IMR-90 (cell line): ENCODE measurements around the gene STAP1. TPM values are rescaled to one million over a fixed set of nuclear protein-coding genes. Genes with fewer than 3 reads are reported as not detected.

Source experiments
- ATAC-seq: fragments of 200-7000 bp; cut with Tn5 transposase; 2 replicates; pipeline ENCODE4 v1.9.1; 2020; ENCODE audit warnings: low read depth, mild to moderate bottlenecking, moderate library complexity
- BruUV-seq: library from RNA; stranded (reverse); fragments of 400-500 nt; replicated peaks from 2 replicates; lab custom pipeline; 2021; lab: Mats Ljungman, UMichigan
- CTCF ChIA-PET: fragments of 300-600 bp; formaldehyde crosslinking; extraction: SDS; loops from one replicate; lab custom pipeline; 2021; ENCODE audit warnings: antibody characterized with exemption; lab: Yijun Ruan, JAX
- POLR2A ChIA-PET: fragments of 300-600 bp; sonication (Branson Sonifier 250); formaldehyde crosslinking; loops from one replicate; lab custom pipeline; 2022; ENCODE audit warnings: antibody characterized with exemption; ENCODE audit not compliant: unreplicated experiment; lab: Charles Lee
- DNase-seq: peaks from one replicate; pipeline ENCODE4 v3.0.0; 2013
- H2AFZ ChIP-seq: replicated peaks from 2 replicates; pipeline ENCODE3; 2013; ENCODE audit warnings: low read length, mild to moderate bottlenecking; ENCODE audit not compliant: poor library complexity
- H2AK5ac ChIP-seq: 2 replicates; pipeline ENCODE4 v1.6.1; 2013; ENCODE audit warnings: low read depth, low read length, inconsistent platforms
- H2AK9ac ChIP-seq: replicated peaks from 2 replicates; pipeline ENCODE3; 2013; ENCODE audit warnings: mild to moderate bottlenecking, low read depth, low read length, moderate library complexity; ENCODE audit not compliant: poor library complexity
- H2BK120ac ChIP-seq: 2 replicates; pipeline ENCODE4 v1.6.1; 2013; ENCODE audit warnings: low read depth, low read length, inconsistent platforms
- H2BK15ac ChIP-seq: 3 replicates; pipeline ENCODE4 v1.6.1; 2013; ENCODE audit warnings: low read depth, low read length, inconsistent platforms
- H2BK20ac ChIP-seq: 2 replicates; pipeline ENCODE4 v1.6.1; 2013; ENCODE audit warnings: low read depth, mild to moderate bottlenecking, inconsistent platforms, low read length, moderate library complexity
- H2BK5ac ChIP-seq: 2 replicates; pipeline ENCODE4 v1.6.1; 2013; ENCODE audit warnings: mild to moderate bottlenecking, low read depth, low read length, inconsistent platforms; ENCODE audit not compliant: poor library complexity, severe bottlenecking
- H3K14ac ChIP-seq: replicated peaks from 2 replicates; pipeline ENCODE4 v1.6.1; 2013; ENCODE audit warnings: low read depth, low read length, inconsistent platforms
- H3K18ac ChIP-seq: 2 replicates; pipeline ENCODE4 v1.6.1; 2013; ENCODE audit warnings: low read depth, low read length, control low read depth
- H3K23ac ChIP-seq: 2 replicates; pipeline ENCODE4 v1.6.1; 2013; ENCODE audit warnings: low read depth, low read length, inconsistent platforms
- H3K27ac ChIP-seq: 2 replicates; pipeline ENCODE4 v1.5.1; 2013; ENCODE audit warnings: mild to moderate bottlenecking, control low read depth, low read length; ENCODE audit not compliant: insufficient read depth
- H3K27me3 ChIP-seq: 2 replicates; pipeline ENCODE4 v1.6.1; 2013; ENCODE audit warnings: low read length; ENCODE audit not compliant: control insufficient read depth, insufficient read depth
- H3K36me3 ChIP-seq: 2 replicates; pipeline ENCODE4 v1.6.1; 2013; ENCODE audit warnings: low read length, mixed read lengths; ENCODE audit not compliant: control insufficient read depth, insufficient read depth
- H3K4ac ChIP-seq: 2 replicates; pipeline ENCODE4 v1.6.1; 2013; ENCODE audit warnings: low read depth, low read length, inconsistent platforms
- H3K4me1 ChIP-seq: 2 replicates; pipeline ENCODE4 v1.6.1; 2013; ENCODE audit warnings: low read length, mixed read lengths; ENCODE audit not compliant: control insufficient read depth, insufficient read depth
- H3K4me2 ChIP-seq: 2 replicates; pipeline ENCODE4 v1.6.1; 2013; ENCODE audit warnings: low read depth, mild to moderate bottlenecking, control low read depth, low read length, moderate library complexity
- H3K4me3 ChIP-seq: 2 replicates; pipeline ENCODE4 v1.5.1; 2013; ENCODE audit warnings: low read depth, mild to moderate bottlenecking, control low read depth, low read length, moderate library complexity; ENCODE audit not compliant: insufficient read depth
- H3K56ac ChIP-seq: 2 replicates; pipeline ENCODE4 v1.6.1; 2013; ENCODE audit warnings: low read length, inconsistent platforms; ENCODE audit not compliant: insufficient read depth; ENCODE audit errors: extremely low read depth
- H3K79me1 ChIP-seq, 2 experiments: 2 replicates each; pipeline ENCODE4 v1.6.1; 2013; ENCODE audit warnings: low read length in 2 of 2, inconsistent platforms in 1 of 2, low read depth in 1 of 2
- H3K9ac ChIP-seq: 2 replicates; pipeline ENCODE4 v1.6.1; 2013; ENCODE audit warnings: low read depth, low read length, control low read depth
- H3K9me1 ChIP-seq: 2 replicates; pipeline ENCODE4 v1.6.1; 2013; ENCODE audit warnings: low read length, inconsistent platforms; ENCODE audit not compliant: insufficient read depth
- H3K9me3 ChIP-seq: 2 replicates; pipeline ENCODE4 v1.6.1; 2013; ENCODE audit warnings: low read length; ENCODE audit not compliant: control insufficient read depth, insufficient read depth
- H4K20me1 ChIP-seq: 2 replicates; pipeline ENCODE4 v1.6.1; 2013; ENCODE audit warnings: low read length, inconsistent platforms; ENCODE audit not compliant: insufficient read depth
- H4K5ac ChIP-seq: 2 replicates; pipeline ENCODE4 v1.6.1; 2013; ENCODE audit warnings: mild to moderate bottlenecking, low read depth, low read length, control low read depth
- H4K8ac ChIP-seq, 2 experiments: 2 replicates each; pipeline ENCODE4 v1.6.1; 2013; ENCODE audit warnings: low read depth in 2 of 2, low read length in 2 of 2, control low read depth in 1 of 2, inconsistent platforms in 1 of 2
- H4K91ac ChIP-seq: 2 replicates; pipeline ENCODE4 v1.6.1; 2013; ENCODE audit warnings: low read depth, low read length, inconsistent platforms; ENCODE audit not compliant: insufficient read depth
- BHLHE40 ChIP-seq: fragments of 150-350 bp; IDR thresholded peaks from 2 replicates; pipeline ENCODE4 v1.6.1; 2016; ENCODE audit warnings: mild to moderate bottlenecking, low read depth, low read length
- CEBPB ChIP-seq: IDR thresholded peaks from 2 replicates; pipeline ENCODE4 v1.6.1; 2012; ENCODE audit warnings: low read depth, low read length, improper control_type of control experiment
- CHD1 ChIP-seq: IDR thresholded peaks from 2 replicates; pipeline ENCODE4 v1.6.1; 2012; ENCODE audit warnings: low read depth, low read length, improper control_type of control experiment
- CTCF ChIP-seq: conservative IDR thresholded peaks from 2 replicates; pipeline ENCODE4 v1.5.1; 2012; ENCODE audit warnings: mild to moderate bottlenecking, low read depth, low read length, improper control_type of control experiment
- FOS ChIP-seq: fragments of 150-350 bp; IDR thresholded peaks from 2 replicates; pipeline ENCODE4 v1.6.1; 2016; ENCODE audit warnings: low read depth, low read length
- MAFK ChIP-seq: IDR thresholded peaks from 2 replicates; pipeline ENCODE4 v1.6.1; 2012; ENCODE audit warnings: low read depth, low read length, improper control_type of control experiment
- MAZ ChIP-seq: IDR thresholded peaks from 2 replicates; pipeline ENCODE4 v1.6.1; 2012; ENCODE audit warnings: low read depth, mild to moderate bottlenecking, low read length, improper control_type of control experiment, moderate library complexity, borderline replicate concordance
- MXI1 ChIP-seq: IDR thresholded peaks from 2 replicates; pipeline ENCODE4 v1.6.1; 2012; ENCODE audit warnings: low read depth, mild to moderate bottlenecking, low read length, moderate library complexity, borderline replicate concordance
- NFE2L2 ChIP-seq: fragments of 150-350 bp; IDR thresholded peaks from 2 replicates; pipeline ENCODE4 v1.6.1; 2016; ENCODE audit warnings: low read depth, mild to moderate bottlenecking, low read length
- POLR2A ChIP-seq: IDR thresholded peaks from 2 replicates; pipeline ENCODE4 v1.6.1; 2012; ENCODE audit warnings: mild to moderate bottlenecking, low read depth, low read length
- RAD21 ChIP-seq: IDR thresholded peaks from 2 replicates; pipeline ENCODE4 v1.6.1; 2012; ENCODE audit warnings: low read length, improper control_type of control experiment
- RCOR1 ChIP-seq: IDR thresholded peaks from 2 replicates; pipeline ENCODE4 v1.6.1; 2012; ENCODE audit warnings: mild to moderate bottlenecking, low read length, improper control_type of control experiment; ENCODE audit not compliant: insufficient replicate concordance
- RFX5 ChIP-seq: IDR thresholded peaks from 2 replicates; pipeline ENCODE4 v1.8.0; 2012; ENCODE audit warnings: low read depth, mild to moderate bottlenecking, low read length, moderate library complexity
- SMC3 ChIP-seq: fragments of 150-350 bp; IDR thresholded peaks from 2 replicates; pipeline ENCODE4 v1.6.1; 2016; ENCODE audit warnings: low read depth, mild to moderate bottlenecking, antibody characterized with exemption, low read length, moderate library complexity
- USF2 ChIP-seq: fragments of 150-350 bp; IDR thresholded peaks from 2 replicates; pipeline ENCODE4 v1.6.1; 2017; ENCODE audit warnings: mild to moderate bottlenecking, antibody characterized with exemption, low read length, low read depth
- WGBS, 2 experiments: methylation state at CpG; one replicate each; pipeline versions ENCODE4 v1.1.5 to v1.1.7; 2013; ENCODE audit warnings: missing lambda C conversion rate in 2 of 2; ENCODE audit not compliant: insufficient read length in 1 of 2; ENCODE audit errors: extremely low coverage in 2 of 2; 5-methylcytosine and 5-hydroxymethylcytosine counted together
- dilution Hi-C: fragments of 300-500 bp; cut with HindIII; formaldehyde crosslinking; loops from one replicate; pipeline ENCODE4 v1.14.3; 2018; ENCODE audit warnings: low sequenced_read_pairs; ENCODE audit not compliant: unreplicated experiment
- in situ Hi-C: fragments of 300-500 bp; cut with MboI; formaldehyde crosslinking; loops from 3 replicates; pipeline ENCODE4 v1.14.3; 2019; ENCODE audit warnings: low sequenced_read_pairs, inconsistent platforms, mixed read lengths
- intact Hi-C: fragments of 100-400 bp; cut with micrococcal nuclease; formaldehyde crosslinking; loops from 2 replicates; pipeline ENCODE4 v1.10.0; 2022
- polyA plus RNA-seq, 3 experiments: library from polyadenylated mRNA; depleted of rRNA; stranded (reverse); fragments of >200 nt; gene quantifications; 2 replicates each; pipeline ENCODE4 v1.2.3, GENCODE V29; 2012; ENCODE audit warnings: low replicate concordance in 1 of 3
- total RNA-seq: library from RNA; depleted of rRNA; stranded (reverse); fragments of >200 nt; gene quantifications from 2 replicates; pipeline ENCODE4 v1.2.3, GENCODE V29; 2012
- TF ChIP-seq, protein P1 (sequence below): fragments of 150-350 bp; IDR thresholded peaks from 2 replicates; pipeline ENCODE4 v1.6.1; 2016; ENCODE audit warnings: low read depth, mild to moderate bottlenecking, low read length, moderate library complexity, borderline replicate concordance

STAP1 gene
- total and polyA plus RNA-seq, 2 of the 4 experiments (the other 2 are of a cell fraction): not detected

DNA sequence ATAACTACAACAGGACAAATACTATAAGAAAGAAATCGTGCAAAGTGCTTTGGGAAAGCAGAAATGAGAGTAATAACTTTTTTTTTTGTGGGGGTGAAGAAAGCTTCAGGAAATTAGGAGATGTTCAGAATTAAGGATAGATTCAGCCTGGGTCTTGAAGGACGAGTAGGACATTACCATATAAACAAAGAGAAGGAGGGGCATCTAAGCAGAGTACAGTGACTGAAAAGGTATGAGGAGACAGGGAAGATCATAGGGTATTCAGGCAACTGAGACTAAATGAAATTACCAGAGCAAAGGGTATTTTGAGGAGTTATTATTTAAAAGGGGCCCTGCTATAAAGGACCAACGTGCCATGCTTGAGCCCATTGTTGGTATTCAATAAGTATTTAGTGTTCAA, 3.1 kb upstream of the STAP1 start:
- TF ChIP-seq RFX5: no peak
- TF ChIP-seq MAFK: no peak
- no peak for TF ChIP-seq NFE2L2
- no peak for TF ChIP-seq RCOR1
- TF ChIP-seq, protein P1, sequence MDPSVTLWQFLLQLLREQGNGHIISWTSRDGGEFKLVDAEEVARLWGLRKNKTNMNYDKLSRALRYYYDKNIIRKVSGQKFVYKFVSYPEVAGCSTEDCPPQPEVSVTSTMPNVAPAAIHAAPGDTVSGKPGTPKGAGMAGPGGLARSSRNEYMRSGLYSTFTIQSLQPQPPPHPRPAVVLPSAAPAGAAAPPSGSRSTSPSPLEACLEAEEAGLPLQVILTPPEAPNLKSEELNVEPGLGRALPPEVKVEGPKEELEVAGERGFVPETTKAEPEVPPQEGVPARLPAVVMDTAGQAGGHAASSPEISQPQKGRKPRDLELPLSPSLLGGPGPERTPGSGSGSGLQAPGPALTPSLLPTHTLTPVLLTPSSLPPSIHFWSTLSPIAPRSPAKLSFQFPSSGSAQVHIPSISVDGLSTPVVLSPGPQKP: no peak
- no peak for TF ChIP-seq POLR2A
- TF ChIP-seq CTCF: no peak
- TF ChIP-seq MAZ: no peak
- TF ChIP-seq RAD21: no peak
- no peak for TF ChIP-seq BHLHE40
- TF ChIP-seq USF2: no peak
- TF ChIP-seq FOS: no peak
- TF ChIP-seq SMC3: no peak
- no peak for TF ChIP-seq CEBPB
- TF ChIP-seq MXI1: no peak
- TF ChIP-seq CHD1: no peak

More for the DNA sequence above, 3.1 kb upstream of the STAP1 start:
- CTCF ChIA-PET: interaction anchor here (0.7 kb wide), 1 partner anchor 10 kb away, joined by 3 read pairs; the partner anchor contains the start of gene CENPC
- Histone ChIP-seq H3K14ac (no peak overlapping the region), H2BK5ac (no peak overlapping the region), H3K27me3 (no peaks in the 10 kb centered on the region), H3K56ac (no peak overlapping the region), H4K8ac (no peak overlapping the region), H3K79me1 (no peaks in the 10 kb centered on the region), H2BK15ac (no peak overlapping the region), H2AK9ac (no peak overlapping the region), H3K4me3 (no peak overlapping the region), H3K23ac (no peak overlapping the region), H3K18ac (no peak overlapping the region), H3K27ac (no peak overlapping the region), H4K5ac (no peak overlapping the region), H4K91ac (no peak overlapping the region), H3K9me1 (no peaks in the 10 kb centered on the region), H2AFZ (no peak overlapping the region), H3K9ac (no peak overlapping the region), H3K4ac (no peak overlapping the region), H2BK20ac (no peak overlapping the region), H3K4me1 (no peaks in the 10 kb centered on the region), H2BK120ac (no peak overlapping the region), H3K4me2 (no peak overlapping the region), H4K20me1 (no peaks in the 10 kb centered on the region), H3K9me3 (no peaks in the 10 kb centered on the region), H3K36me3 (no peaks in the 10 kb centered on the region), H2AK5ac (no peak overlapping the region)
- intact Hi-C loops: no loop called here
- POLR2A ChIA-PET: no interaction called here
- DNase-seq (no peak), ATAC-seq (no peak)
- in situ Hi-C loops: no loop called here
- no CpG with 5 or more reads among the region's 3 CpGs for WGBS, 2 experiments
- no TSS peak for BruUV-seq
- dilution Hi-C loops: no loop called here
